AG10803 (cell line): ENCODE measurements around the gene ANKRD49.
A peak's percentile ranks its signal among the peaks of the same experiment; 100 is the strongest.

Experiments used
- DNase-seq: peaks from one replicate; pipeline ENCODE4 v3.0.0; 2010; ENCODE audit warnings: low read depth
- H3K4me3 ChIP-seq: 2 replicates; pipeline ENCODE4 v1.5.1; 2011; ENCODE audit warnings: mild to moderate bottlenecking, low read length, control low read depth
- TF ChIP-seq, protein P1 (sequence below): conservative IDR thresholded peaks from 2 replicates; pipeline ENCODE4 v1.5.1; 2011; ENCODE audit warnings: mild to moderate bottlenecking, low read length, control low read depth, inconsistent platforms

Gene ANKRD49

GRCh38 chr11:94454301-94454700 lies 39.5 kb upstream of the ANKRD49 start:
- H3K4me3 ChIP-seq = no peak overlapping the region
- DNase-seq = no peak
- TF ChIP-seq, protein P1, sequence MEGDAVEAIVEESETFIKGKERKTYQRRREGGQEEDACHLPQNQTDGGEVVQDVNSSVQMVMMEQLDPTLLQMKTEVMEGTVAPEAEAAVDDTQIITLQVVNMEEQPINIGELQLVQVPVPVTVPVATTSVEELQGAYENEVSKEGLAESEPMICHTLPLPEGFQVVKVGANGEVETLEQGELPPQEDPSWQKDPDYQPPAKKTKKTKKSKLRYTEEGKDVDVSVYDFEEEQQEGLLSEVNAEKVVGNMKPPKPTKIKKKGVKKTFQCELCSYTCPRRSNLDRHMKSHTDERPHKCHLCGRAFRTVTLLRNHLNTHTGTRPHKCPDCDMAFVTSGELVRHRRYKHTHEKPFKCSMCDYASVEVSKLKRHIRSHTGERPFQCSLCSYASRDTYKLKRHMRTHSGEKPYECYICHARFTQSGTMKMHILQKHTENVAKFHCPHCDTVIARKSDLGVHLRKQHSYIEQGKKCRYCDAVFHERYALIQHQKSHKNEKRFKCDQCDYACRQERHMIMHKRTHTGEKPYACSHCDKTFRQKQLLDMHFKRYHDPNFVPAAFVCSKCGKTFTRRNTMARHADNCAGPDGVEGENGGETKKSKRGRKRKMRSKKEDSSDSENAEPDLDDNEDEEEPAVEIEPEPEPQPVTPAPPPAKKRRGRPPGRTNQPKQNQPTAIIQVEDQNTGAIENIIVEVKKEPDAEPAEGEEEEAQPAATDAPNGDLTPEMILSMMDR = no peak

- TF ChIP-seq, protein P1 = no peak
- no peak overlapping the region for H3K4me3 ChIP-seq
- no peak for DNase-seq
These were observed 37.9 kb upstream of the ANKRD49 start for GRCh38 chr11:94455861-94456260.

- DNase-seq = no peak
- TF ChIP-seq, protein P1 = no peak
These were observed 36.4 kb upstream of the ANKRD49 start for GRCh38 chr11:94457118-94458029.

DNA sequence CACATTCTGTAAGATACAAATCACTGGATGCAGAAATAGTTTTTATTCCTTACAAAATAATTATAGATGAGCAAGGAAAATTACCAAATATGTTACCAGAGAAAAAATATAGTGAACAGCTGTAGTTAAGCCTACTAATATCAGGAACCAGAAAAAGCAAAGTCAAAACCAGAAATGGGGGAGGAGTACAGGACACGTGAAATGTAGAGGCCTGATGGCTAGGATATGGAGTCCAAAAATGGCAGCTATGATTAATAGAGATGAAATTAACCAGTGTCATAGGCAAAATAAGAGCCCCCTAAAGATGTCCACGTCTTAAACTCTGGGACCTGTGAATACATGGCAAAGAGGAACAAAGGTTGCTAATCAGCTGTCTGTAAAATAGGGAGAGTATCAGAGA lies 34.2 kb upstream of the ANKRD49 start:
- H3K4me3 ChIP-seq = no peak overlapping the region
- TF ChIP-seq, protein P1 = no peak
- DNase-seq = no peak

More at GRCh38 chr11:94457118-94458029, 36.4 kb upstream of the ANKRD49 start:
- H3K4me3 ChIP-seq = no peak overlapping the region

DNA sequence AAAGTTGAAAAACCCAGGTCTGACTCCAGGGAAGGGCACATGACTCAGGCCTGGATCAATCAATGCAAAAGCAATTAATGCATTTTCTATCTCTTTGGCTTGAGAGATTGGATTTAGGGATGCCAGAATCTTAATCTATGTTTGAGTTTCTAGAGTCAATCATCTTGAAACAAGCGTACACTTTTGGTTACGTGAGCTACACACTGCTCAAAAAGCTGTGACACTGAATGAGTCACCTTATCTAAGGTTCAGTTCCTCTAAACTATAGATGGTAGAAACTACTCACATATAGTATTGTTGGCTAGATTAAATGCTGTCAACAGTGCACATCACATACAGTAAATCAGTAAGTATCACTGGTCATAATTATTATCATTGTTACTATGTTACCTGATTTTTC lies 24.4 kb upstream of the ANKRD49 start:
- no peak overlapping the region for H3K4me3 ChIP-seq
- no peak for DNase-seq
- TF ChIP-seq, protein P1 = no peak

DNA sequence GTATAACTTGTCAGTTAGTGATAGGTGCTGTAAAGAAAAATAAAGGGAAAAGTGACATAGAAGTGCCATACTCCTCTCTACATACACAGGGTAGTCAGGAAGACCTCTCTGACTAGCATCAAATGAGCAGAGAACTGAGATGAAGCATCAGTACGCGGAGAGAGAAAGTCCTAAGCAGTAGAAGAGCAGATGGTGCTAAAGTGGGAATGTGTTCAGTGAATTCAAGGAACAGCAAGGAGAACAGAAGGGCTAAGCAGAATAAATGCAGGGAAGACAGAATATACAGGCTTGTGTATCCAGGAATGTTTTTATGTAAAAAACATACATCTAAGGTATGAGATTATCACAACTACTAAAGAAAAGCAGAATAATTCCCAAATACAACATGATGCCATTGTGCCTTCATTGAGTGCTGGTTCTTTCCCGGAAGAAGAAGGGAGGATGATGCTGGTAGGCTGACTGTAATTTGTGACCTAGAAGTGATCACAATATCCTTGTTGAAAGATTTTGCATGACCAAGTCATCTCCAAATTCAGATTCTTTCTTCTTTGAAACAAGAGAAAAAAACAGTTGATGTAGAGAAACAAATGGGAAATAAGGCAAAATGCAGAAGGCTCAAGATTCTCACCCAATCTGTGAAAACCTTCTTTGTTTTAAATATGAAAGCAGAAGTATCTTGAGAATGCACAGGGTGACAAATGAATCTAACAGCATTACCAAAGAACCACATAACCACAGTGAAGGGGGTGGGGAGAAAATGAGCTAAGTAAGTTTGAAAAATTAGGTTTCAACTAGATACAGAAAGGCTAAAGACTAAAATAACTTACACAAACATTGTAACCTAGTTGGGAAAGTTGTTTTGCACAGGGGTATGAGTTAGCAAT lies 20.6 kb upstream of the ANKRD49 start:
- peak; percentile 70 for DNase-seq
- TF ChIP-seq, protein P1 = no peak
- H3K4me3 ChIP-seq = no peak overlapping the region
